ENCODE data around the gene HMBS.

Gene HMBS

DNA sequence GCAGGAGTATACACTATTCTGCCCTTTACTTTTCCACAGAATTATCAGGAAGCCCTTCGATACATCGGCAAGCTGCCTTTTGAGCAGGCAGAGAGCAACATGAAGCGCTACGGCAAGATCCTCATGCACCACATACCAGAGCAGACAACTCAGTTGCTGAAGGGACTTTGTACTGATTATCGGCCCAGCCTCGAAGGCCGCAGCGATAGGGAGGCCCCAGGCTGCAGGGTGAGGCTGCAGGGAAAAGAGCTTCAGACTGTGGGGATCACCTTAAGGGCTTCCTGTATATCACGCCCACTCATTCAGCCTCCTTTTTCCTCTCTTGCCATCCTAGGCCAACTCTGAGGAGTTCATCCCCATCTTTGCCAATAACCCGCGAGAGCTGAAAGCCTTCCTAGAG lies 6.8 kb upstream of the HMBS start:
- DNase-seq, result no peak

DNA sequence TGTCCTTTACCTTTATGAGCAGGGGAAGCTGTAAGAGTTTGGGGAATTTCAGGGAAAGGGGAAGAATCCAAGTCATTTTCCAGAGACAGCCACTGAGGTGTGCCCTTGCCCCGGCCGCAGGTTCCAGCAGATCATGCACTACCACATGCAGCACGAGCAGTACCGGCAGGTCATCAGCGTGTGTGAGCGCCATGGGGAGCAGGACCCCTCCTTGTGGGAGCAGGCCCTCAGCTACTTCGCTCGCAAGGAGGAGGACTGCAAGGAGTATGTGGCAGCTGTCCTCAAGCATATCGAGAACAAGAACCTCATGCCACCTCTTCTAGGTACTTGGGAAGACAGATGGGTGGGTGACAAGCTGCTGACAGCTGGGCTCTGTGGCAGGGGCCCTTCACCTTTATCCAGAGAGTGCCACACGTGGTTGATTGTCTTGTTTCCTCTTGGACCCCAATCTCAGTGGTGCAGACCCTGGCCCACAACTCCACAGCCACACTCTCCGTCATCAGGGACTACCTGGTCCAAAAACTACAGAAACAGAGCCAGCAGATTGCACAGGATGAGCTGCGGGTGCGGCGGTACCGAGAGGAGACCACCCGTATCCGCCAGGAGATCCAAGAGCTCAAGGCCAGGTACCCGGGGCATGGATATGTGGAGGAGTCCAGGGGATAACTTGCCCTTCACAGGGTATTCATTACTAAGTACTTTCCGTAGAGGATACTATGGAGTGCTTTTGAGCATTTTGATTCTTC lies 5.8 kb upstream of the HMBS start:
- DNase-seq, result no peak

DNA sequence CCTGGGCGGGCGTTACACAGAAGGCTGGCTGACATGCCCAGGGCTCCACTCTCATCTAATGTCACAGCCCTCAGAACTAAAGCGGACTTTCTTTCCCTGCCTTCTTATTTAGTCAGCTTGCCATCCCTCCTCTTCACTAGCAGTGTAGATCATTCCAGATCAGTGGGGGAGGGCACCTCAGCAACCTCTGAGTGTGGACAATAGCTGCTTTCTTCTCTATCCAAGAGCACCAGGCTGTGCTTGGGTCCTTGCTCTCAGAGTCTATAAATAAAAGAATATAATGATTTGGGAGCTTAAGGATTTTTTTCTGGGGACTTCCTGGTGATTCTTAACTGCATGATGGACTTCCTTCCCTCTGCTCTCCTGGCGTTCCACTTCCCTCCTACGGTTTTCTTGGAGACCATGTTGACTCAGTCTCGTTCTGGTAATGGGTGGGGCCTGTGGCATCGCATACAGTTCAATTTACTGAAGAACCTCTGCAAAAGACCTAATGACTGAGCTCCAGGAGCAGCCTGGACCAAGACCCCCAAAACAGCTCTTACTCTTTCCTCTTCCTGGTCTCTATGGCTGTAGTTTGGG lies 2.9 kb upstream of the HMBS start:
- DNase-seq, result no peak

DNA sequence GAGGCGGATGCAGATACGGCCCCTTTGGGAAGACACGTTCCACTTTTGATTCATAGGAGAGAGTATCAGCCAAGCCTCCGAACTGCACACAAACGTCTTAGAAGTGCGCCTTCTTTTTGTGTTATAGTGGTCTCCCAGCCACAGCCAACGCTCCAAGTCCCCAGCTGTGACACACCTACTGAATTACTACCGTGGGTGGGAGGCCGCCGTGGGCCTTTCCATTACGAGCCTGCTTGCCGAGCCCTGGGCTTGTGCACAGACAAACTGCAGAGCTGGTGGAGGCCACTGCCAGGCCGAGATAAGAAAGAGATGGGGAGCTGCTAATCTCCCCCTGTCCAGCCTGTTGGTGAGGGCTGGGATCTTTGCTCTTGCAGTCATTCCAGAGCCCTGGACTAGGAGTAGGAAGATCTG lies 761 bp downstream of the HMBS start:
- DNase-seq, result no peak

DNA sequence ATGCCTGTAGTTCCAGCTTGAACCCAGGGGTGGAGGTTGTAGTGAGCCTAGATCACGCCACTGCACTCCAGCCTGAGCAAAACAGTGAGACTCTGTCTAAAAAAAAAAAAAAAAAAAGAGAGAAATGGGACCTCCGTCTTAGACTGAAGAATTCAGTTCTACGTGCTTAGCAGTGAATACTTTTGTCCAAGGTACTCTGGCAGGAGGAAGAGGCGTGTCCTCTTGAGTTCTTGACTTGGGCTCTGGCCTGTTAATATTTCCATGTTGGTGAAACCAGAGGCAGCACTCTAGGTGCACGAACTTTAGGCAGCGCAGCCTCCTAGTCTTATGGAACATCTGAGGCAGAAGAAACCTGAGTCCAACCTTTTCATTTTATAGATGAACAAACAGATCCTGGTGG lies 2.4 kb downstream of the HMBS start:
- no peak for DNase-seq

DNA sequence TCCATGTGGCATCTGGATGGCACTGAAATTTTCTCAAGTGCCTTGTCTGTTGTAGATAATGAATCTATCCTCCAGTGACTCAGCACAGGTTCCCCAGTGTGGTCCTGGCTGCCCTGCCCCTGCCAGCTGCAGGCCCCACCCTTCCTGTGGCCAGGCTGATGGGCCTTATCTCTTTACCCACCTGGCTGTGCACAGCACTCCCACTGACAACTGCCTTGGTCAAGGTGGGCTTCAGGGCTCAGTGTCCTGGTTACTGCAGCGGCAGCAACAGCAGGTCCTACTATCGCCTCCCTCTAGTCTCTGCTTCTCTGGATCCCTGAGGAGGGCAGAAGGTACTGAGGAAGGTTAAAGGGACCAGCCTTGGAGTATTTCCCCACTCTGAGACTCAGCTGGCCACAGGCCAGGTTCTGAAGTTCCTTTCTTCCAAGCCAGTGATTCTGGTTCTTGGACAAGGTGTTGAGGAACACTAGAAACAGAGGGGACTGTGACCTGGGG lies 3.1 kb downstream of the HMBS start:
- no peak for DNase-seq

DNA sequence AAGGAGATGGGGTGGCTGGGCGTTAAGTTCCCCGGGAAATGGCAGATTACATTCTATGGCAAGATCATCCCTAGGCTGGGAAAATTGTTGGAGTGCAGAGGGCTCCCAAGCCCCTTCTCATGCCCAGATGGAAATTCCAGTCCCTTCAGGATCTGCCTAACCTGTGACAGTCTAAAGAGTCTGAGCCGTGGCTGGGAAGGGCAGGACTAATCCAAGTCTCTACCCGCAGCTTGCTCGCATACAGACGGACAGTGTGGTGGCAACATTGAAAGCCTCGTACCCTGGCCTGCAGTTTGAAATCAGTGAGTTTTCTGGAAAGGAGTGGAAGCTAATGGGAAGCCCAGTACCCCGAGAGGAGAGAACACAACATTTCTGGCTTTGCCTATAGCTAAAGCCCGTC lies 3.7 kb downstream of the HMBS start:
- no peak for DNase-seq

DNA sequence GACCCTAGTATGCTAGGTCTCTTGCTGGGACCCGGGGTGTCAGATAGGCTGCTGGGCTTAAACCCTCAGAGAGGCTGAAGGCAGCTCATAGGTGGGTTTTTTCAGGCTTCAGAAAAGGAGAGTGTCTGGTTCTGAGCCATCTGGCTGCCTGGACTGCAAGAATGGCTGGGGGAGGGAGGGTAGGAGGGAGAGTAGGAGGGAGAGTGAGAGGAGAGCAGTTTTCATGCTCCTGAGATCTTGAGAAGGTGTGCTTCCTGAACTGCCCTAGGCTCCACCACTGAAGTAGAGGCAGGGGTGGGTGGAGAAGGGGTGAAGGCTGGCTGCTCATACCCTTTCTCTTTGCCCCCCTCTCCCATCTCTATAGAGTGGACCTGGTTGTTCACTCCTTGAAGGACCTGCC lies 4.6 kb downstream of the HMBS start:
- DNase-seq, result no peak

DNA sequence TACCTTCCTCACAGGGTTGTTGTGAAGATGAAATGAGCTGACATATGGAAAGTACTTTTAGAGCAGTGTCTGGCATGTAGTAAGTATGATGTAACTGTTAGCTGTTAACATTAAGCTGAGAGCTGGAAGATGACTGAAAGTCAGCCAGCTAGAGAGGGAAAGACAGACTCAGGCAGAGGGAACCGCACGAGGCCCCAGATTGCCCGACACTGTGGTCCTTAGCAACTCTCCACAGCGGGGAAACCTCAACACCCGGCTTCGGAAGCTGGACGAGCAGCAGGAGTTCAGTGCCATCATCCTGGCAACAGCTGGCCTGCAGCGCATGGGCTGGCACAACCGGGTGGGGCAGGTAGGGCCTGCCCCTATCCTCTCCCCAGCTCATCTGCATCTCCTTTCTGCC lies 6.5 kb downstream of the HMBS start:
- DNase-seq, result no peak

DNA sequence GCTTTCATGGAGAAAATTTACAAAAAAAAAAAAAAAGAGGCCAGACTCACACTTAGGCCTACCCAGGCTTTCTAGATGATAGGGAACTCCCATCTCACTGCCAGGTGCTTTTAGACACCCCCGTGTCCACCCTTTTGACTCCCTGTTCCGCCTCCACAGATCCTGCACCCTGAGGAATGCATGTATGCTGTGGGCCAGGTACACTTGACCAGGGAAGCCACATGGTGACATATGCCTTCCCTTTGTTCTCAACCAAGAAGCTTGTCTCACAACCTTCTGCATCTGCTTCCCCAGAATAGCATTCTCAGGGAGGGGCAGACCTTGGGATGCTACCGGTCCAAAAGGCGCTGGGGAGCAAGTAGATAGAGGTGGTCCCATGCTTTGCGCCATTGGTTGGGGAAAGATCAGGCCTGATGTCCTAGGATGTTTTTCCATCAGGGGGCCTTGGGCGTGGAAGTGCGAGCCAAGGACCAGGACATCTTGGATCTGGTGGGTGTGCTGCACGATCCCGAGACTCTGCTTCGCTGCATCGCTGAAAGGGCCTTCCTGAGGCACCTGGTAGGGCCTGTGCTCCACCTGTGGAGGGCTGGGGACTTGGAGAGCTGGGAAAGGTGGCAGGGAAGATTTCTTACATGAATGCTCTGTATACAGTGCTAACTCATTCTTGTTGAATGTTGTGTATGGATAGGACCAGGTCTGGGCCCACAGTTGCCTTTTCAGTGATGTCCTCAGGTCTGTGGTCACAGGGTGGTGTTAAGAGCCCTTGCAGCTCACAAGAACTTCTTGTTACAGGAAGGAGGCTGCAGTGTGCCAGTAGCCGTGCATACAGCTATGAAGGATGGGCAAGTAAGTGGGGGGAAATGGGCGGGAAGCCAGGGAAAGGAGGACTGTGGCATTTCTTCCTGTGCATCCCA lies 7.5 kb downstream of the HMBS start:
- no peak for DNase-seq

DNA sequence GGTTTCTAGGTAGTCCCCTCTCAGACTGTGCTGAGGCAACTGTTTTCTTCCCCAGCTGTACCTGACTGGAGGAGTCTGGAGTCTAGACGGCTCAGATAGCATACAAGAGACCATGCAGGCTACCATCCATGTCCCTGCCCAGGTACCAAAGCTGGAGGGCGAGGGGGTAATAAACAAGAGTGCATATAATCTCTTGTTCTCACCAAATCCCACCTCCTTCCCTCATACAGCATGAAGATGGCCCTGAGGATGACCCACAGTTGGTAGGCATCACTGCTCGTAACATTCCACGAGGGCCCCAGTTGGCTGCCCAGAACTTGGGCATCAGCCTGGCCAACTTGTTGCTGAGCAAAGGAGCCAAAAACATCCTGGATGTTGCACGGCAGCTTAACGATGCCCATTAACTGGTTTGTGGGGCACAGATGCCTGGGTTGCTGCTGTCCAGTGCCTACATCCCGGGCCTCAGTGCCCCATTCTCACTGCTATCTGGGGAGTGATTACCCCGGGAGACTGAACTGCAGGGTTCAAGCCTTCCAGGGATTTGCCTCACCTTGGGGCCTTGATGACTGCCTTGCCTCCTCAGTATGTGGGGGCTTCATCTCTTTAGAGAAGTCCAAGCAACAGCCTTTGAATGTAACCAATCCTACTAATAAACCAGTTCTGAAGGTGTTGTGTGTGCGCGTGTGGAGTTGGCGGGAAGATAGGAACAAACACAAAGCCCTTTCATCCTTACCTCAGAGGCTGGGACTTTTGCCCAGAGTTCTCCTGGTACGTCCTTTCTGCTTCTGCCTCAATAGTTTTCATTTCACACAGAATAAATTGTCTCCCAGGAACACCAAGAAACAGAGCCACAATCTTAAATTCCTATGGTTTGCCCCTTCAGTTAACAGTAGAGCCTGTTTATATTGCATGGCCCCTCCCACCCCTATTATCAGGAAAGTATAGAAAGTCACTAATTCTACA lies 8.5 kb downstream of the HMBS start:
- DNase-seq, result no peak

DNA sequence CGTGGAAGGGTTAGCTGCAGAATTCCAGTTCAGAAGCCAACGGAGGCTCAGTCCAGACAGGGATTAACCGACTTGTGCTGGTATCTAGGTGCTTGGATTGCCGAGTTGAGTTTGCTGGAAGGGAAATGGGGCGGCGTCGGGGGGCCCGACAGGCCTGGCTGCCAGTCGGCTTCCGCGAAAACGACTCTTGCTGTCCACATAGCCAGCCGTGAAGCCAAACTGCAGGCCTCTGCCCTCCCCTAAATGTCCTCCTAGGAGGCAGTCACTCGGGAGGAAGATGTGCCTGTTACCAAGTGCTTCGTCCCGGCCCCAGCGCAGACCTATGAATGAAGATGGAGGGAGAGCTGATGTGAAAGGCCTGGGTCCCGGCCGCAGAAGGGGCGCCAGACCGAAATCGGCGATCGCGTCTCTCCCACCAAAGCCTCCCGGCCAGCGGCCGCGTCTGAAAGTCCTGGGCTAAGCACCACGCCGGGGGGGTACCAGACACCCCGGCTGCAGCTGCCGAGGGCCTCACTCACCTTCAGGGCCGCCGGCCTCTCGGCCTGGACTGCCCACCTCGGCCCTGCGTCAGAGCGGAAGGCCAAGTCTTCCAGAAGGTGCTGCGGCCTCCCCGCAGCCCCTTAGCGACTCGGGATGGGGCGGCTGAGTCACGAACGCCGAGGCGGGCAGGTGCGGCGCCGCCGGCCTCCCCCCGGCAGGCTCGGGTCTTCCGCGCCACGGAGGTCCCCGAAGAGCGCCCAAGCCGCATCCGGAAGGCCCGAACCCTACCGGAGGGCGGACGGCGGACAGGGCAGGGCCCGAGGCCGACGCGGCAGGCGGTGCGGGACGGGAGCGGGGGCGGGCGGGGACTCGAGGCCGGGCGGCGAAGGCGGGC lies 9.5 kb downstream of the HMBS start:
- no peak for DNase-seq

DNA sequence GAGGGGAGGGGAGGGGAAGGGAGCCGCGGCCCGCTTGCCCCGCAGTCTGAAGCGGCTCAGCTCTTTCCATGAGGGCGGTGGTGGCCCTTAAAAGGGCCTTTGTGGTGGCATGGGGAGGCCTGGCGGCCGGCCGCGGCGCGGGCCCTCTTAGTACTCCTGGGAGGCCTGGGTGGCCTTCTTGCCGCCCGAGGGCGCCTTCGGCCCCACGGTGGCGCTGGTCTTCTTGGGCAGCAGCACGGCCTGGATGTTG lies 10.1 kb downstream of the HMBS start:
- no peak for DNase-seq

DNA sequence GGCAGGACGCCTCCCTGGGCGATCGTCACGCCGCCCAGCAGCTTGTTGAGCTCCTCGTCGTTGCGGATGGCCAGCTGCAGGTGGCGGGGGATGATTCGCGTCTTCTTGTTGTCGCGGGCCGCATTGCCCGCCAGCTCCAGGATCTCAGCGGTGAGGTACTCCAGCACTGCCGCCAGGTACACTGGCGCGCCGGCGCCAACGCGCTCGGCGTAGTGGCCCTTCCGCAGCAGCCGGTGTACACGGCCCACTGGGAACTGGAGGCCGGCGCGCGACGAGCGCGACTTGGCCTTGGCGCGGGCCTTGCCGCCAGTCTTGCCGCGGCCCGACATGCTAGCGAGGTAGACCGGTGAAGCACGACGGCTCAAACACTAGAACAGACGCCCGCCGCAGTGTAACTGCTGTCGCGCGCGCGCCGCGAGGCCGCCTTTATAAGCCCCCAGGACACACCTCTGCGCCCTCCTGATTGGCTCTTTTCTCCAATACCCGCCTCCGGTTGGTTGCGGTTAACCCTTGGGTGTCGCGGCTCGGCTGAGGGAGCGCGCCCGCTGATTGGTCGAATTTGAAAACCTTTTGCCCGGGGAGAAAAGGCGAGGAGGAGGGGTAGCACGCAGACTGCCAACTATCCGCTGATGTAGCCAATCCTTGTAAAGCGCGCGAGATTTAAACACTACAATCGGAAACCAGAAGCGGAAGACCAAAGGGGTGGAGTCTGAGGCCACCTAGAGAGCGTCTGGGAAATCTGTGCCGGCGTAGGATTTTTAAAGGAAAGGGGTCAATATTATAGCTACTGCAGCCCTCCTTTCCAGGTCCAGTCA lies 10.6 kb downstream of the HMBS start:
- DNase-seq, result peak; percentile 96

DNA sequence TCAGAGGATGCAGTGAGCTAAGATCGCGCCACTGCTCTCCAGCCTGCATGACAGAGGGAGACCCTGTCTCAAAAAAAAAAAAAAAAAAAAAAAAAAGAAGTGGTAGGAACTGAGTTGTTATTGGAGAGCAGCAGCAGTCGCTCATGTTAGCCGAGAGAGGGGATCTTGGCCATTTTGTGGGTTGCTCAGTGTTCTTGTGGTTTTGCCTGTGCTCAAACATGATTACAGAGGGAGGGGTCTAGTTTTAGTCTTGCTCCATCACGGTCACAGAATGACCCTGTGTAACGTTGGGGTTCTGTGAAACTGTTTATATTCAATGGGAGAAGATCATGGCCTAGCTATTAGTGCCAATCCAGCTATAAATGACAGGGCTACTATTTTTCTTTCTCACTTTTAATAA lies 15.0 kb downstream of the HMBS start:
- no peak for DNase-seq

DNA sequence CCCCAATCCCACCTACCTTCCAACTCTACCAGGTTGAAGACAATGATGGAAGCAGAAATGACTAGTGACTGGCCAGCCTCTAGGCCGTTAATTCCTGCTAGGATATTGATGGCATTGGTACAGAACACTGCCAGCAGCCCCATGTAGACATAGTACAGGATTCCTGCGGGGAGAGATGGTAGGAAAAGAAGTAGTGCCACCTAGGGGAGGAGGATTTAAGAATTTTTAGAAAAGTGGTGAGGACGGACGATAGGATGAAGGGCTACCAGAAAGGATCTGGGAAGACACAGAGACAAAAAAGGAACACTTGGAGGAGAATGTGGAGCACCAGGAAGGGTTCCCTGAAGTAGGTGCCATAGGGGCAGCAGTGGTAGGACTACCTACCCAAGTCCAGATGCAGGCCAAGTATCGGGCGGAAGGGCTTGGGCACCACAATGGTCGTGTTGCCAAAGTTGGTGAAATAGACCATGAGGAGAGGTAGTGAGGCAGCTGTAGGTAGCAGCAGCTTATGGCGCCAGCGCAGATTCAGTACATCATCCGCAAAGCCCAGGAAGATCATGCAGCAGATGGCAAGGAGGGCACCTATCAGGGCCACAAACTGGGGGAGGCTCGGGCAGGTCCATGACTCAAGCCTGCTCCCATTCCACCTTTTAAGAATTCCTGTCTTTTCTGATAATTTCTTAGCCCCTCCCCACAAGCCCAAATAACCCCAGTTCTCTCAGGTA lies 15.7 kb downstream of the HMBS start:
- DNase-seq, result no peak

DNA sequence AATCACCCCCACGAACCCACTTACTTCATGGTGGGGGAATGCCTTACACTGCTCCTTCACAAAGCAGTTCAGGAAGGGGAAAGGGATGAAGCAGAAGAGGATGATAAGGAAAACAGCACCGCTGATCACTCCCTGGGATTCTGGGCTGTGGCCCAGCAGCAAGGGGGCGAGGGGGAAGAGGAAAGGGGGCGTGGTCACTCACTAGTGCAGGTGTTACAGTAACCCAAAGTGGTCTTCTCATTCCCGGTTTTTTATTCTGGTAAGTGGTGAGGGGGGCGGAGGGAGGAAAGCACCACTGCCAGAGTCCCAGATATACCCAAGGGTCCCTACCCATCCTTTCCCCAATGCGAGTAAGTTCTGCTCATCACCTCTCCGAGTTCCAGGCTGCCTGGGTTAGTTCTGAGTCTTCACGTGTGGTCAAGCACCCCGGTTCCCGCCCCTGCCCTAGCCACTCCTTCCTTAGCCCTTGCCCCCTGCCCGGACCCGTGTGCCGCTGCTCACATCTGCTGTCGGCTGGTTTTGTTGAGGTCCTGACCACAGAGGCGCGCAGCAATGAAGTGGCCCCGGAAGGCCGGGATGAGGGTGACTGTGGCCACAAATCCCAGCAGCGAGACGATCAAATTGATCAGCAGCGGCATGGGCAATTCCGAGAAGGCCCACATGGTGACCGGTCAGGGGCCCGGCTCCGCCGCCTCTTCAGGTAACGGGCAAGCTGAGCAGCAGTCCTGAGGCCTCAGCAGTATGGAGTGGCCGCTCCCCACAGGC lies 16.5 kb downstream of the HMBS start:
- DNase-seq, result no peak

DNA sequence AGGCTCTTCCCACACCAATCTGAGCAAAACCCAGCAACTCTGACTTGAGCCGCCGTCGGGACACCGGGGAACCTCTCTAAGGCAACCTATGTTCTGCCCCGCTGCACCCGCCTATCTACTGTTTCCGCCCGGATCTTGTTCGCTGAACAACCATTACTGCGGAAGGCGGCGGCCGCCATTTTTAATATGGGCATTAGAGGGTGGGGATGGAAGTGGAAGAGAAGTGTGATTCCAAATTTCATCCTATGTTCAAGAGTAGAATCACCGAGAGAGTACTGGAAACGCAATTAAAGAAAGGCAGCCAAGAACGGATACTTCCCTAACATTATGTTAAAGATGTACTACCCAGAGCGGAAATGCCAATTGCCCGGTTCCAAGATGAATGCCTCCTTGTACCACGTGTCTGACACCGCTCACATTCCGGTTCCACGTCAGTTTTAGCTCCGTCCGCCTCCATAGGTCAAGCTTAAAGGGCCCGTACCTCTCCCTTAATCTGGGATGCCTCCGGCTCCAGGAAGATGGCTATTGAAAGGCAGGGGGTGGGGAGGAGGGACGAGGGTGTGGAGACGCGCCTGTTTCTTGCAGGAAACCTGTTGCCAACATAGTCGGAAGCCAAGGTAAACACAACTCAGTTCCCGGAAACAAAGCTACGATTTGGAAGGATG lies 17.2 kb downstream of the HMBS start, which contains the start of gene DPAGT1:
Gene DPAGT1 (minus strand): TSS at position 95 of the 665 bp plus-strand sequence. CDS start 198 bp downstream, outside the sequence.
- peak; percentile 94 for DNase-seq

Measured in NCI-H2171 treated with DMSO at 0.1 percent for 48 hours (cell line).